Nephron progenitor cell (in vitro differentiated cells): ENCODE data around the gene GRHL3.

Source experiments
- DNase-seq: peaks from one replicate; pipeline ENCODE4 v3.0.0; 2021
- H3K27ac Mint-ChIP-seq: 2 replicates; pipeline ENCODE4 v1.8.0; 2021; ENCODE audit warnings: mild to moderate bottlenecking, moderate library complexity, mixed read lengths
- H3K27me3 Mint-ChIP-seq: 2 replicates; pipeline ENCODE4 v1.8.0; 2021; ENCODE audit warnings: mild to moderate bottlenecking, low read depth, mixed read lengths; ENCODE audit not compliant: poor library complexity
- H3K36me3 Mint-ChIP-seq: 2 replicates; pipeline ENCODE4 v1.8.0; 2021; ENCODE audit warnings: low read depth, mixed read lengths
- H3K4me1 Mint-ChIP-seq: 2 replicates; pipeline ENCODE4 v1.8.0; 2021; ENCODE audit warnings: mixed read lengths
- H3K4me3 Mint-ChIP-seq: 2 replicates; pipeline ENCODE4 v1.8.0; 2021; ENCODE audit warnings: mild to moderate bottlenecking, moderate library complexity, mixed read lengths
- H3K9me3 Mint-ChIP-seq: 2 replicates; pipeline ENCODE4 v1.8.0; 2021; ENCODE audit warnings: mild to moderate bottlenecking, moderate library complexity, mixed read lengths
- TF ChIP-seq, protein P1 (sequence below): fragments of 200-600 bp; sonication (generic); IDR thresholded peaks from 2 replicates; pipeline ENCODE4 v1.5.0; 2021; ENCODE audit warnings: antibody characterized with exemption

GRHL3 gene

DNA sequence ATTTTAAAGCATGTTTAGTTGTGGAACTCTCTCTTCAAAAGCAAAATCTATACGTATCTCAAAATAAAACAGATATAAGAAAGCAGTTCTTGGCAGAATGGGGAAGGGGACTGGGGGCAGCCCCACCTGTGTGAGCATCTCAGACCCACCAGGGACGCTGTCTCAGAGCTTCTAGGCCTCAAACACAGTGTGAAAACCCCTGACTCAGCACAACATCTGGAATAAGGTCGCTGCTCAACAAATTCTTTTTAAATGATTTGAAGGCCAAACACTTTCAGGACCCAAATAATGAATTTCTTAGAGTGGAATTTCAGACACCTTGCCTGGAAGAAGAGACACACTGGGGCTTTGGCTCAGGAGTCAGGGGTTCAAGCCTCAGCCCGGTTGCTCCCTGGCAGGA lies 27.1 kb upstream of the GRHL3 start:
- TF ChIP-seq, protein P1, sequence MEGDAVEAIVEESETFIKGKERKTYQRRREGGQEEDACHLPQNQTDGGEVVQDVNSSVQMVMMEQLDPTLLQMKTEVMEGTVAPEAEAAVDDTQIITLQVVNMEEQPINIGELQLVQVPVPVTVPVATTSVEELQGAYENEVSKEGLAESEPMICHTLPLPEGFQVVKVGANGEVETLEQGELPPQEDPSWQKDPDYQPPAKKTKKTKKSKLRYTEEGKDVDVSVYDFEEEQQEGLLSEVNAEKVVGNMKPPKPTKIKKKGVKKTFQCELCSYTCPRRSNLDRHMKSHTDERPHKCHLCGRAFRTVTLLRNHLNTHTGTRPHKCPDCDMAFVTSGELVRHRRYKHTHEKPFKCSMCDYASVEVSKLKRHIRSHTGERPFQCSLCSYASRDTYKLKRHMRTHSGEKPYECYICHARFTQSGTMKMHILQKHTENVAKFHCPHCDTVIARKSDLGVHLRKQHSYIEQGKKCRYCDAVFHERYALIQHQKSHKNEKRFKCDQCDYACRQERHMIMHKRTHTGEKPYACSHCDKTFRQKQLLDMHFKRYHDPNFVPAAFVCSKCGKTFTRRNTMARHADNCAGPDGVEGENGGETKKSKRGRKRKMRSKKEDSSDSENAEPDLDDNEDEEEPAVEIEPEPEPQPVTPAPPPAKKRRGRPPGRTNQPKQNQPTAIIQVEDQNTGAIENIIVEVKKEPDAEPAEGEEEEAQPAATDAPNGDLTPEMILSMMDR, result no peak
- Mint-ChIP-seq H3K36me3 (no peaks in the 10 kb centered on the region), H3K27me3 (peaks cover 11% of the 10 kb centered on the region), H3K4me3 (no peak overlapping the region), H3K9me3 (no peaks in the 10 kb centered on the region), H3K4me1 (peaks cover 48% of the 10 kb centered on the region), H3K27ac (no peak overlapping the region)
- DNase-seq, result no peak

DNA sequence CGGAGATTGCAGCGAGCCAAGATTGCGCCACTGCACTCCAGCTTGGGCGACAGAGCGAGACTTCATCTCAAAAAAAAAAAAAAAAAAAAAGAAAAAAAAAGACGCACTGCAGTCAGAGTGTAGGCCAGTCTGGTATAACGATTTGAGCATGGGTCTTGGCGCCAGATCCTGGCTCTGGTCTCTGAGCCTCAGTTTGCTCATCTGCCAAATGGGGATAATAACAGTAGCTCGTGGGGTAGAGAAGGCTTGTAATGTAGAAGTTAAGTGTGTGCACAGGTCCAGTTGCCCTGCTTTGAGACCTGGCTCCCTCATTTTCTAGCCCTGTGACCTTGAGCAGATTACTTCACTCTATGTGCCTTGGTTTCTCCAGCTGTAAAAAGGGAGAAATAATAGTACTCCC lies 26.3 kb upstream of the GRHL3 start:
- DNase-seq, result no peak
- Mint-ChIP-seq H3K27ac (peak overlapping the region; percentile 35), H3K4me3 (no peak overlapping the region), H3K36me3 (no peaks in the 10 kb centered on the region), H3K27me3 (peaks cover 11% of the 10 kb centered on the region), H3K9me3 (no peaks in the 10 kb centered on the region), H3K4me1 (peaks cover 56% of the 10 kb centered on the region)
- TF ChIP-seq, protein P1, result no peak

DNA sequence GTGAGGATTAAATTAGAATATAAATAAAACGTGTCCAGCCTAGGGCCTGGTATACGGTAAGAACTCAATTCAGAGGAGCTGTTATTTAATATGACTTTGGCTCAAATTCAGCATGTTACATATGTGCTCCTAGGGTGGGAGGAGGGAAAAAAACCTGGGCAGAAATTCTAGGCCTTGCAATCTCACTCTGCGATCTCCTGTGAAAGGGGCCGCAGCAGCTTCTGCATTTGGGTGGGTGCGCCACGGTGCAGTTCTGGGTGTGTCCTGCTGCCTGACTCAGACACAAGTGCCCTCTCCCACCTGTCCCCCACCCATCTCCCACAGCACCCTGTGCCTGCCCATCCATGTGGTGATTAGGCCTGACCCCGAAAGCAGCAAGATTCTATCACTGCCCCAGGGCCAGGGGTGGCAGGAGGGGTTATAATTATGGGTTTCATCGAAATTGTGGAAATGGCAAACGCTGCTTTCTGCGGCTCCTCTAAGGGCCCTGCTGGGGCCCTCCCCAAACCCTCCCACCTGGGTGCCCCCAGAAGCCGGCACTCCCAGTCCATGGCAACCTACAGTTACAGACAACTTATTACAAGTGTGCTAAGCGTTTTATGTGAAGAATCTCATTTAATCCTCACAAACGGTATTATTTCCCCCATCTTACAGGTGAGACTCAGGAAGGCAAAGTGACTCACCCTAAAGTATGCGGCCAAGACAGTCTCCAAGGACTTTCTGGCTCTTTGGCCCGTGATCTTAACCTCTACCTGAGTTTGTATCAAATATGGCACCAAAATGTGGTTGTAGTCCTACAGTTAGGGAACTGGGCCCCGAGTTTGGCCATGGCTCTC lies 25.5 kb upstream of the GRHL3 start:
- H3K4me1 Mint-ChIP-seq, result peaks cover 59% of the 10 kb centered on the region
- no peaks in the 10 kb centered on the region for H3K9me3 Mint-ChIP-seq
- TF ChIP-seq, protein P1, result no peak
- DNase-seq, result no peak
- H3K27me3 Mint-ChIP-seq, result peaks cover 14% of the 10 kb centered on the region
- no peaks in the 10 kb centered on the region for H3K36me3 Mint-ChIP-seq
- H3K27ac Mint-ChIP-seq, result peak overlapping the region; percentile 75
- no peak overlapping the region for H3K4me3 Mint-ChIP-seq

DNA sequence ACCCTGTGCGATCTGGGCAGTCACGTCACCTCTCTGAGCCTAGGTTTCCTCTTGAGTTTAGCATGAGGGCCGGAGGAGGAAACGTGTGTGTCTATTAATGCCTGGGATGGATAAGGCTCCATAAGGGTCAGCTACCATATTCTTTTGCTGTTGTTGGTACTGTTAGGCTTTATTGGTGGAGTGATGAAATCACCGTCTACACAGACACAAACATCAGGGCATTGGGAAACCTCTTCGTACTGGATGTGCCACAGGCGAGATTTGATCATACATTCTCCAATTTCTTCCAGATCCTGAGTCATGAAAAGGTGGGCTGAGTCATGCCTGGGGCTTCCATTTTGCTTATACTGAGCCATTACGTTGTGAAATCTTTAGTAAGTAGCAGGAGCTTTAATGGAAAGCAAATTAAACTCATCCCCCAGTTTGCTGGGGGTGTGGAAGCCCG lies 24.9 kb upstream of the GRHL3 start:
- peak overlapping the region; percentile 75 for H3K27ac Mint-ChIP-seq
- H3K27me3 Mint-ChIP-seq, result peaks cover 14% of the 10 kb centered on the region
- H3K9me3 Mint-ChIP-seq, result no peaks in the 10 kb centered on the region
- no peak overlapping the region for H3K4me3 Mint-ChIP-seq
- no peaks in the 10 kb centered on the region for H3K36me3 Mint-ChIP-seq
- peaks cover 59% of the 10 kb centered on the region for H3K4me1 Mint-ChIP-seq
- TF ChIP-seq, protein P1, result no peak
- no peak for DNase-seq

DNA sequence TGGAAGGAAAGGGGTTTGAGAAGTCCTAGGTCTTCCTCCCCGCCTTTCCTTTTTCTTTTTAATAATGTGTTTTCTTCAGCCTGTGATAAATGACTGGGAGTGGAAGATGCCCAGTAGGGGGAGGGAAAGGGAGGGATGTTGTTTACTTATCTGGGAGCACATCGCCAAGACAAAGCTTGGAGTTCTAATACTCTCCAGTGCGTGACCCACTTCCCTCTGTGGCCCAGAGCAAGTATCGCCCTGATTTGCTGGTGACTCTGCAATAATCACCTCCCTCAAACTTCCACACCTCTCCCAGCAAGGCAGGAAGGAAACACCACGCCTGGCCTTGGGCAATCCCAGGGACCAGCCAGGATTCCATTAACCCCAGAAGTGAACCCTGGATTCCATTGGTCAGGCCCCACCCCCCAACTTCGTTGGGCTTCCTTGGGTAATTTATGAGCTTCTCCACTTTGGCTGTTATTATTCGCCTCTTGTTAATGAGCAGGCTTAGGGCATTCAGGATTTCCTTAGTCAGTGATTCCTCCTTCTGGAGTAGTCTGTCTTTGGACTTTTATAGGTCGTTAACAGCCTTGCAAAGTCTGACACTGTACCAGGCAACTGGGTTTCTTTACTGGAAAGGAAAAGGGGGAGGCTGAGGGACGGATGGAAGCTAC lies 24.3 kb upstream of the GRHL3 start:
- TF ChIP-seq, protein P1, result no peak

More for the DNA sequence above, 24.3 kb upstream of the GRHL3 start:
- H3K27ac Mint-ChIP-seq, result peak overlapping the region; percentile 75
- no peaks in the 10 kb centered on the region for H3K36me3 Mint-ChIP-seq
- H3K4me3 Mint-ChIP-seq, result peak overlapping the region; percentile 39
- peak; percentile 61 for DNase-seq
- H3K27me3 Mint-ChIP-seq, result peaks cover 14% of the 10 kb centered on the region
- peaks cover 58% of the 10 kb centered on the region for H3K4me1 Mint-ChIP-seq
- no peaks in the 10 kb centered on the region for H3K9me3 Mint-ChIP-seq
